Right lobe of liver (tissue), 6 donors: Measurements from ENCODE around the gene KIAA1671. TPM values are rescaled to one million over a fixed set of nuclear protein-coding genes. Genes with fewer than 3 reads are reported as not detected.

ENCODE experiments used
- ATAC-seq, 4 donors: fragments of 200-7000 bp; cut with Tn5 transposase; one replicate each; pipeline ENCODE4 v1.9.1; 2020; ENCODE audit warnings: mild to moderate bottlenecking in 4 of 4, moderate library complexity in 4 of 4
- DNase-seq, 3 donors: peaks; one replicate each; pipeline ENCODE4 v3.0.0-alpha.2; 2020
- H3K27ac ChIP-seq, 3 donors: fragments of 200-600 bp; one replicate each; pipeline ENCODE4 v1.8.0; 2022
- H3K27me3 ChIP-seq, 2 donors: fragments of 200-600 bp; one replicate each; pipeline ENCODE4 v1.8.0; 2022
- H3K36me3 ChIP-seq, 4 donors: fragments of 200-600 bp; sonication (generic) in 1 of 4; one replicate each; pipeline versions ENCODE4 v1.5.1 to v1.8.0; 2017 to 2022; ENCODE audit warnings: control low read depth in 1 of 4
- H3K4me1 ChIP-seq, 4 donors: fragments of 200-600 bp; sonication (generic) in 1 of 4; one replicate each; pipeline versions ENCODE4 v1.5.1 to v1.8.0; 2017 to 2022; ENCODE audit warnings: control low read depth in 1 of 4
- H3K4me3 ChIP-seq, 3 donors: fragments of 200-600 bp; one replicate each; pipeline ENCODE4 v1.8.0; 2022
- H3K9me3 ChIP-seq, 4 donors: fragments of 200-600 bp; sonication (generic) in 1 of 4; one replicate each; pipeline versions ENCODE4 v1.5.1 to v1.8.0; 2017 to 2022; ENCODE audit warnings: control low read depth in 1 of 4
- CTCF ChIP-seq, 4 donors: fragments of 200-600 bp in 3 of 4; fragments of 450-650 bp in 1 of 4; IDR thresholded peaks; one replicate each; pipeline versions ENCODE4 v1.5.1 to v1.8.0; 2016 to 2022; ENCODE audit warnings: antibody characterized with exemption in 4 of 4, mild to moderate bottlenecking in 2 of 4
- POLR2A ChIP-seq: fragments of 450-650 bp; IDR thresholded peaks from one replicate; pipeline ENCODE4 v1.6.1; 2017; ENCODE audit warnings: antibody characterized with exemption, mild to moderate bottlenecking
- WGBS: methylation state at CpG from one replicate; pipeline ENCODE4 v1.1.6; 2018; ENCODE audit warnings: low coverage, low lambda C conversion rate; ENCODE audit not compliant: insufficient coverage; ENCODE audit errors: missing lambda C conversion rate; 5-methylcytosine and 5-hydroxymethylcytosine counted together
- intact Hi-C, 2 donors: fragments of 100-400 bp; cut with DNase I; formaldehyde crosslinking; loops; one replicate each; pipeline versions ENCODE4 v1.11.2 to v1.14.1; 2022
- total RNA-seq, 6 experiments: library from RNA; depleted of rRNA in 2 of 6; stranded (reverse); fragments of >200 nt in 2 of 6; fragmentation: NEBNext Ultra II Directional in 3 of 6; extraction: Animal tissue kit (Norgen Biotek cat#: 25700) in 3 of 6; gene quantifications; one replicate each; pipeline versions ENCODE4 v1.1.0 to v1.2.4, GENCODE V29; 2016 to 2023
- donor health status: DM: no; HTN: yes; CAD: no.
- donor health status: DM: no; HTN: no; CAD: no.
- donor health status: DM: no; HTN: no; CAD: no.
- donor health status: DM: no; HTN: yes; CAD: no.
- donor health status: DM: no; HTN: yes; CAD: no.

The KIAA1671 gene
- total RNA-seq, 6 experiments from 2014 or later: 31.1 to 56.6 (median 39.2) TPM

- Histone ChIP-seq H3K4me1 (no peaks in the 10 kb centered on the region), H3K9me3 (no peaks in the 10 kb centered on the region), H3K27me3 (no peaks in the 10 kb centered on the region), H3K36me3 (no peaks in the 10 kb centered on the region), H3K4me3 (no peak overlapping the region), H3K27ac (no peak overlapping the region)
- peak in 2 of 4 donors; percentile 52 to 61 for ATAC-seq
- DNase-seq: no peak
- intact Hi-C loops: no loop called here
- 89% methylated on average over 1 of the region's 2 CpGs for WGBS
- TF ChIP-seq CTCF (IDR thresholded peaks at IDR 0.05) (no peak), POLR2A (no peak)
Observed at GRCh38 chr22:25208328-25208727, 255.8 kb downstream of the KIAA1671 start.

GRCh38 chr22:25208743-25209505 is 256.4 kb downstream of the KIAA1671 start:
- H3K9me3 ChIP-seq: no peaks in the 10 kb centered on the region
- H3K27me3 ChIP-seq: no peaks in the 10 kb centered on the region
- H3K36me3 ChIP-seq: no peaks in the 10 kb centered on the region
- 71% methylated on average over 1 of the region's 17 CpGs for WGBS
- TF ChIP-seq CTCF (IDR thresholded peaks at IDR 0.05) (no peak), POLR2A (no peak)
- ATAC-seq (peak; percentile 28 to 78 (median 56)), DNase-seq (no peak)
- intact Hi-C loops: no loop called here
- no peak overlapping the region for H3K4me3 ChIP-seq
- H3K4me1 ChIP-seq: no peaks in the 10 kb centered on the region
- no peak overlapping the region for H3K27ac ChIP-seq

GRCh38 chr22:25210793-25211192 is 258.3 kb downstream of the KIAA1671 start:
- no peaks in the 10 kb centered on the region for H3K36me3 ChIP-seq
- no peaks in the 10 kb centered on the region for H3K4me1 ChIP-seq
- no peak overlapping the region for H3K27ac ChIP-seq
- 100% methylated on average over 1 of the region's 3 CpGs for WGBS
- intact Hi-C loops: no loop called here
- no peak for TF ChIP-seq CTCF (IDR thresholded peaks at IDR 0.05)
- TF ChIP-seq POLR2A: no peak
- no peaks in the 10 kb centered on the region for H3K27me3 ChIP-seq
- ATAC-seq (no peak), DNase-seq (no peak)
- no peak overlapping the region for H3K4me3 ChIP-seq
- H3K9me3 ChIP-seq: no peaks in the 10 kb centered on the region

GRCh38 chr22:25212337-25212736 is 259.8 kb downstream of the KIAA1671 start:
- WGBS: 37% methylated on average over 3 of the region's 3 CpGs
- H3K27me3 ChIP-seq: no peaks in the 10 kb centered on the region
- H3K9me3 ChIP-seq: no peaks in the 10 kb centered on the region
- DNase-seq (no peak), ATAC-seq (no peak)
- H3K4me1 ChIP-seq: no peaks in the 10 kb centered on the region
- no peak overlapping the region for H3K27ac ChIP-seq
- no peaks in the 10 kb centered on the region for H3K36me3 ChIP-seq
- intact Hi-C loops: no loop called here
- no peak for TF ChIP-seq CTCF (IDR thresholded peaks at IDR 0.05)
- no peak for TF ChIP-seq POLR2A
- H3K4me3 ChIP-seq: no peak overlapping the region
